HG03354 (cell line): ENCODE measurements around the gene B3GLCT.
"Not testable (repeated sequence)": the region's sequence is repeated elsewhere in the genome, so short reads cannot be mapped to it uniquely, and the experiment has no call there.

Experiments
- ATAC-seq: cut with Tn5 transposase; IDR thresholded peaks from one replicate; pipeline ENCODE4 v1.9.1; 2021; ENCODE audit warnings: mild to moderate bottlenecking; ENCODE audit not compliant: unreplicated experiment, poor library complexity, severe bottlenecking

Gene B3GLCT

GRCh38 chr13:31331068-31331467 is 131.3 kb downstream of the B3GLCT start:
- ATAC-seq, result no peak

GRCh38 chr13:31334547-31334946 is 134.8 kb downstream of the B3GLCT start:
- ATAC-seq, result no peak

GRCh38 chr13:31334994-31335557 is 135.3 kb downstream of the B3GLCT start:
- ATAC-seq, result no peak

- ATAC-seq, result not testable (repeated sequence)
Measured at GRCh38 chr13:31339616-31340015, 139.8 kb downstream of the B3GLCT start.

- ATAC-seq, result not testable (repeated sequence)
Measured at GRCh38 chr13:31340848-31341247, 141.1 kb downstream of the B3GLCT start.

GRCh38 chr13:31346891-31347290 is 147.1 kb downstream of the B3GLCT start:
- no peak for ATAC-seq

GRCh38 chr13:31349156-31349555 is 149.4 kb downstream of the B3GLCT start:
- no peak for ATAC-seq

GRCh38 chr13:31350560-31350959 is 150.8 kb downstream of the B3GLCT start:
- no peak for ATAC-seq

- ATAC-seq, result no peak
Measured at GRCh38 chr13:31351376-31351775, 151.6 kb downstream of the B3GLCT start.

GRCh38 chr13:31352467-31352866 is 152.7 kb downstream of the B3GLCT start:
- ATAC-seq, result no peak

- ATAC-seq, result no peak
Measured at GRCh38 chr13:31355001-31355400, 155.2 kb downstream of the B3GLCT start.

GRCh38 chr13:31356991-31357390 is 157.2 kb downstream of the B3GLCT start:
- no peak for ATAC-seq

- no peak for ATAC-seq
Measured at GRCh38 chr13:31357581-31357980, 157.8 kb downstream of the B3GLCT start.

GRCh38 chr13:31361673-31362072 is 161.9 kb downstream of the B3GLCT start:
- ATAC-seq, result no peak

- no peak for ATAC-seq
Measured at GRCh38 chr13:31365630-31366029, 165.9 kb downstream of the B3GLCT start.

- ATAC-seq, result no peak
Measured at GRCh38 chr13:31367410-31367809, 167.6 kb downstream of the B3GLCT start.

- ATAC-seq, result no peak
Measured at GRCh38 chr13:31369213-31369612, 169.4 kb downstream of the B3GLCT start.

GRCh38 chr13:31372454-31372853 is 172.7 kb downstream of the B3GLCT start:
- ATAC-seq, result no peak

- ATAC-seq, result no peak
Measured at GRCh38 chr13:31374682-31375081, 174.9 kb downstream of the B3GLCT start.

GRCh38 chr13:31377946-31378345 is 178.2 kb downstream of the B3GLCT start:
- ATAC-seq, result peak; percentile 95

GRCh38 chr13:31380715-31381114 is 180.9 kb downstream of the B3GLCT start:
- no peak for ATAC-seq
